Parathyroid adenoma (tissue), 2 donors: ENCODE measurements around the gene VRTN.
"Not testable (repeated sequence)": the region's sequence is repeated elsewhere in the genome, so short reads cannot be mapped to it uniquely, and the experiment has no call there.

ENCODE experiments used
- H2AFZ ChIP-seq: fragments of 300-600 bp; sonication (generic); one replicate; pipeline ENCODE4 v1.7.0; 2017; ENCODE audit warnings: antibody characterized with exemption, mild to moderate bottlenecking
- H3K27ac ChIP-seq: fragments of 300-600 bp; sonication (generic); one replicate; pipeline ENCODE4 v1.7.0; 2017
- H3K27me3 ChIP-seq: fragments of 300-600 bp; sonication (generic); one replicate; pipeline ENCODE4 v1.7.0; 2017; ENCODE audit warnings: low read length; ENCODE audit not compliant: control insufficient read depth, insufficient read depth
- H3K36me3 ChIP-seq: fragments of 300-600 bp; sonication (generic); one replicate; pipeline ENCODE4 v1.7.0; 2017; ENCODE audit warnings: low read length; ENCODE audit not compliant: control insufficient read depth, insufficient read depth
- H3K4me1 ChIP-seq: fragments of 300-600 bp; sonication (generic); one replicate; pipeline ENCODE4 v1.7.0; 2017; ENCODE audit warnings: control low read depth
- H3K4me2 ChIP-seq: fragments of 300-600 bp; sonication (generic); one replicate; pipeline ENCODE4 v1.7.0; 2017; ENCODE audit warnings: low read length
- H3K4me3 ChIP-seq: fragments of 300-600 bp; sonication (generic); one replicate; pipeline ENCODE4 v1.7.0; 2017; ENCODE audit warnings: low read depth, low read length
- H3K79me2 ChIP-seq: fragments of 300-600 bp; sonication (generic); one replicate; pipeline ENCODE4 v1.7.0; 2017; ENCODE audit warnings: control low read depth
- H3K9ac ChIP-seq: fragments of 300-600 bp; sonication (generic); one replicate; pipeline ENCODE4 v1.7.0; 2017; ENCODE audit warnings: mild to moderate bottlenecking
- H3K9me3 ChIP-seq: fragments of 300-600 bp; sonication (generic); one replicate; pipeline ENCODE4 v1.7.0; 2017; ENCODE audit warnings: low read length; ENCODE audit not compliant: control insufficient read depth
- TF ChIP-seq, protein P1 (sequence below): fragments of 300-600 bp; sonication (generic); IDR thresholded peaks from one replicate; pipeline ENCODE4 v1.7.0; 2017; ENCODE audit warnings: antibody characterized with exemption, mild to moderate bottlenecking
- donor health status: primary hyperparathyroidism.

VRTN gene

GRCh38 chr14:74382231-74382630, 34.0 kb downstream of the VRTN start:
- Histone ChIP-seq H3K27me3 (no peaks in the 10 kb centered on the region), H3K79me2 (no peaks in the 10 kb centered on the region), H2AFZ (no peak overlapping the region), H3K36me3 (no peaks in the 10 kb centered on the region), H3K4me2 (no peak overlapping the region), H3K4me1 (no peaks in the 10 kb centered on the region), H3K4me3 (no peak overlapping the region), H3K9ac (no peak overlapping the region), H3K9me3 (no peaks in the 10 kb centered on the region), H3K27ac (no peak overlapping the region)
- TF ChIP-seq, protein P1, sequence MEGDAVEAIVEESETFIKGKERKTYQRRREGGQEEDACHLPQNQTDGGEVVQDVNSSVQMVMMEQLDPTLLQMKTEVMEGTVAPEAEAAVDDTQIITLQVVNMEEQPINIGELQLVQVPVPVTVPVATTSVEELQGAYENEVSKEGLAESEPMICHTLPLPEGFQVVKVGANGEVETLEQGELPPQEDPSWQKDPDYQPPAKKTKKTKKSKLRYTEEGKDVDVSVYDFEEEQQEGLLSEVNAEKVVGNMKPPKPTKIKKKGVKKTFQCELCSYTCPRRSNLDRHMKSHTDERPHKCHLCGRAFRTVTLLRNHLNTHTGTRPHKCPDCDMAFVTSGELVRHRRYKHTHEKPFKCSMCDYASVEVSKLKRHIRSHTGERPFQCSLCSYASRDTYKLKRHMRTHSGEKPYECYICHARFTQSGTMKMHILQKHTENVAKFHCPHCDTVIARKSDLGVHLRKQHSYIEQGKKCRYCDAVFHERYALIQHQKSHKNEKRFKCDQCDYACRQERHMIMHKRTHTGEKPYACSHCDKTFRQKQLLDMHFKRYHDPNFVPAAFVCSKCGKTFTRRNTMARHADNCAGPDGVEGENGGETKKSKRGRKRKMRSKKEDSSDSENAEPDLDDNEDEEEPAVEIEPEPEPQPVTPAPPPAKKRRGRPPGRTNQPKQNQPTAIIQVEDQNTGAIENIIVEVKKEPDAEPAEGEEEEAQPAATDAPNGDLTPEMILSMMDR: no peak

GRCh38 chr14:74389980-74390379, 41.7 kb downstream of the VRTN start:
- TF ChIP-seq, protein P1: no peak
- Histone ChIP-seq H3K36me3 (no peaks in the 10 kb centered on the region), H3K4me3 (no peak overlapping the region), H3K4me1 (no peaks in the 10 kb centered on the region), H3K27me3 (no peaks in the 10 kb centered on the region), H3K9me3 (no peaks in the 10 kb centered on the region), H3K27ac (no peak overlapping the region), H3K4me2 (no peak overlapping the region), H3K79me2 (no peaks in the 10 kb centered on the region), H3K9ac (no peak overlapping the region), H2AFZ (no peak overlapping the region)

DNA sequence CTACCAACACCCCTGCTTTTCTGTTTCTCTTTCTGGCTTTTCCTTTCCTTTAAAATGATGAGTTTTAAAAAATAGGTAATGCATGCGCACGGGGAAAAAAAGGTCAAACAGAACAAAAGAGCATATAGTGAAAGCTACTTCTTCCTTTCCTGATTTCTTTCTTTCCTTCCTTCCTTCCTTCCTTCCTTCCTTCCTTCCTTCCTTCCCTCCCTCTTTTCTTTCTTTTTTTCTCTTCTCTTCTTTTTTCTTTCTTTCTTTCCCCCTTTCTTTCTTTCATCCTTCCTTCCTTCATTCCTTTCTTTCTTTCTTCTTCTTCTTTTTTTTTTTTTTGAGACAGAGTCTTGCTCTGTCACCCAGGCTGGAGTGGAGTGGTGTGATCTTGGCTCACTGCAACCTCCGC, 42.2 kb downstream of the VRTN start:
- H3K36me3 ChIP-seq, H3K9ac ChIP-seq, H3K9me3 ChIP-seq, H3K27me3 ChIP-seq, H3K79me2 ChIP-seq, H3K4me1 ChIP-seq, H3K4me3 ChIP-seq, H2AFZ ChIP-seq, H3K4me2 ChIP-seq, H3K27ac ChIP-seq: not testable (repeated sequence)

DNA sequence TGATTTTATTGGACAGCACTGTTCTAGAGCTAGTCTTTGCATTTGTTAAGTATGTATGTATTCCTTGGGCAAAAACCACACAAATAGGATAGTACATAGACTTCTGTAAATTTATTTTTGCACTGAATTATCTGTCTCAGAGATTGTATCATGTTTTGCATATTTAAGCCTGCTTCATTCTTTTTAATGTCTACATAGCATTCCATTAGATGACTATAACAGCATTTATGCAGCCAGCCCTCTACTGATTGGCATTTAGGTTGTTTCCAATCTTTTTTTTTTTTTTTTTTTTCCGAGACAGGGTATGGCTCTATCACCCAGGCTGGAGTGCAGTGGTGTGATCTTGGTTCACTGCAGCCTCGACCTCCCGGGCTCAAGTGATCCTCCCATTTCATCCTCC, 43.2 kb downstream of the VRTN start:
- Histone ChIP-seq H3K79me2 (no peaks in the 10 kb centered on the region), H3K9me3 (no peaks in the 10 kb centered on the region), H3K4me2 (no peak overlapping the region), H3K27ac (no peak overlapping the region), H3K9ac (no peak overlapping the region), H3K4me3 (no peak overlapping the region), H2AFZ (no peak overlapping the region), H3K4me1 (no peaks in the 10 kb centered on the region), H3K36me3 (no peaks in the 10 kb centered on the region), H3K27me3 (no peaks in the 10 kb centered on the region)
- TF ChIP-seq, protein P1: no peak

- no peaks in the 10 kb centered on the region for H3K9me3 ChIP-seq
- H3K9ac ChIP-seq: no peak overlapping the region
- no peaks in the 10 kb centered on the region for H3K27me3 ChIP-seq
- H3K4me3 ChIP-seq: no peak overlapping the region
- H3K27ac ChIP-seq: no peak overlapping the region
- H2AFZ ChIP-seq: no peak overlapping the region
- H3K79me2 ChIP-seq: no peaks in the 10 kb centered on the region
- H3K4me2 ChIP-seq: no peak overlapping the region
- no peaks in the 10 kb centered on the region for H3K36me3 ChIP-seq
- H3K4me1 ChIP-seq: no peaks in the 10 kb centered on the region
- TF ChIP-seq, protein P1: no peak
Measured at GRCh38 chr14:74392616-74393570, 44.6 kb downstream of the VRTN start.
